HepG2 (cell line): Measurements from ENCODE around the gene TBCEL.

Experiments
- CTCF ChIP-seq: sonication (generic); formaldehyde crosslinking; IDR thresholded peaks from 2 replicates; pipeline ENCODE4 v1.5.0; 2020; ENCODE audit warnings: mild to moderate bottlenecking, missing genetic modification reagents, moderate library complexity
- FOXP1 ChIP-seq, 2 experiments: fragments of 450-650 bp in 1 of 2; IDR thresholded peaks; 2 replicates each; pipeline ENCODE4 v1.6.1; 2017 to 2018; ENCODE audit warnings: antibody characterized with exemption in 1 of 2
- MYC ChIP-seq: sonication (generic); formaldehyde crosslinking; IDR thresholded peaks from 2 replicates; pipeline ENCODE4 v1.9.0; 2021; ENCODE audit warnings: missing genetic modification reagents, borderline replicate concordance
- RXRA ChIP-seq: sonication (generic); formaldehyde crosslinking; IDR thresholded peaks from 2 replicates; pipeline ENCODE4 v1.5.1; 2020; ENCODE audit warnings: missing genetic modification reagents
- SIN3A ChIP-seq: IDR thresholded peaks from 2 replicates; pipeline ENCODE4 v1.6.1; 2011; ENCODE audit warnings: low read depth, mild to moderate bottlenecking, control low read depth, low read length, borderline replicate concordance
- ZNF180 ChIP-seq: sonication (generic); formaldehyde crosslinking; IDR thresholded peaks from 2 replicates; pipeline ENCODE4 v1.4.0; 2020; ENCODE audit warnings: low read depth, missing genetic modification reagents, borderline replicate concordance
- ZNF543 ChIP-seq: sonication (generic); formaldehyde crosslinking; IDR thresholded peaks from 2 replicates; pipeline ENCODE4 v1.4.0; 2020; ENCODE audit warnings: mild to moderate bottlenecking, missing genetic modification reagents

- TF ChIP-seq FOXP1 (IDR thresholded peaks at IDR 0.05) (no peak), FOXP1 (CRISPR knock-in tag; IDR thresholded peaks at IDR 0.05) (no peak), MYC (CRISPR knock-in tag) (no peak), SIN3A (no peak), ZNF180 (CRISPR knock-in tag) (no peak), CTCF (CRISPR knock-in tag) (no peak), RXRA (CRISPR knock-in tag) (no peak), ZNF543 (CRISPR knock-in tag) (no peak)
Observed at GRCh38 chr11:121039971-121040613, 16.2 kb downstream of the TBCEL start.
